Calu3 (cell line): ENCODE data around the gene WNK2. TPM values are rescaled to one million over a fixed set of nuclear protein-coding genes. Genes with fewer than 3 reads are reported as not detected.

Source experiments
- BruUV-seq: library from RNA; stranded (reverse); fragments of 400-500 nt; replicated peaks from 2 replicates; lab custom pipeline; 2021; lab: Mats Ljungman, UMichigan
- CTCF ChIA-PET: fragments of 300-600 bp; sonication (Branson Sonifier 250); formaldehyde crosslinking; loops from one replicate; lab custom pipeline; 2022; ENCODE audit warnings: antibody characterized with exemption; lab: Charles Lee
- DNase-seq: peaks from one replicate; pipeline ENCODE4 v3.0.0; 2022
- H3K27ac Mint-ChIP-seq: one replicate; pipeline ENCODE4 v1.8.0; 2022; ENCODE audit warnings: mixed read lengths; ENCODE audit not compliant: unreplicated experiment
- H3K27me3 Mint-ChIP-seq: one replicate; pipeline ENCODE4 v1.8.0; 2022; ENCODE audit warnings: mixed read lengths; ENCODE audit not compliant: unreplicated experiment
- H3K36me3 Mint-ChIP-seq: one replicate; pipeline ENCODE4 v1.8.0; 2022; ENCODE audit warnings: mild to moderate bottlenecking, moderate library complexity, mixed read lengths; ENCODE audit not compliant: insufficient read depth, unreplicated experiment
- H3K4me1 Mint-ChIP-seq: one replicate; pipeline ENCODE4 v1.8.0; 2022; ENCODE audit warnings: mild to moderate bottlenecking, low read depth, mixed read lengths; ENCODE audit not compliant: unreplicated experiment
- H3K4me3 Mint-ChIP-seq: one replicate; pipeline ENCODE4 v1.8.0; 2022; ENCODE audit warnings: mild to moderate bottlenecking, low read depth, moderate library complexity, mixed read lengths; ENCODE audit not compliant: unreplicated experiment
- H3K9me3 Mint-ChIP-seq: one replicate; pipeline ENCODE4 v1.8.0; 2022; ENCODE audit warnings: low read depth, mixed read lengths; ENCODE audit not compliant: unreplicated experiment
- CTCF ChIP-seq: fragments of 200-600 bp; IDR thresholded peaks from one replicate; pipeline ENCODE4 v1.8.0; 2022; ENCODE audit warnings: antibody characterized with exemption; ENCODE audit not compliant: unreplicated experiment
- intact Hi-C: fragments of 100-400 bp; cut with micrococcal nuclease; formaldehyde crosslinking; loops from one replicate; pipeline ENCODE4 v1.10.0; 2022; ENCODE audit not compliant: unreplicated experiment
- total RNA-seq: library from RNA; stranded (reverse); gene quantifications from 2 replicates; pipeline ENCODE4 v1.2.3, GENCODE V29; 2022

The WNK2 gene
- total RNA-seq, 1 experiment from 2014 or later = 85.7 TPM

- no peak overlapping the region for H3K4me3 Mint-ChIP-seq
- intact Hi-C loops = no loop called here
- H3K9me3 Mint-ChIP-seq = peaks cover under 1% of the 10 kb centered on the region
- CTCF ChIA-PET = no interaction called here
- H3K4me1 Mint-ChIP-seq = no peaks in the 10 kb centered on the region
- no peaks in the 10 kb centered on the region for H3K27me3 Mint-ChIP-seq
- BruUV-seq = no TSS peak
- DNase-seq = no peak
- no peak overlapping the region for H3K27ac Mint-ChIP-seq
- TF ChIP-seq CTCF = no peak
- H3K36me3 Mint-ChIP-seq = peaks cover 12% of the 10 kb centered on the region
These were observed 93.0 kb downstream of the WNK2 start for GRCh38 chr9:93276973-93277372.

GRCh38 chr9:93278144-93278543, 94.2 kb downstream of the WNK2 start:
- DNase-seq = no peak
- Mint-ChIP-seq H3K4me1 (no peaks in the 10 kb centered on the region), H3K27ac (no peak overlapping the region), H3K4me3 (no peak overlapping the region), H3K27me3 (no peaks in the 10 kb centered on the region), H3K9me3 (peaks cover 6% of the 10 kb centered on the region), H3K36me3 (peaks cover 10% of the 10 kb centered on the region)
- TF ChIP-seq CTCF = no peak
- no TSS peak for BruUV-seq
- intact Hi-C loops = no loop called here
- CTCF ChIA-PET = no interaction called here

GRCh38 chr9:93280661-93281259, 96.8 kb downstream of the WNK2 start:
- H3K27me3 Mint-ChIP-seq = no peaks in the 10 kb centered on the region

GRCh38 chr9:93286252-93287188, 102.6 kb downstream of the WNK2 start:
- Mint-ChIP-seq H3K27me3 (no peaks in the 10 kb centered on the region), H3K4me1 (peaks cover 15% of the 10 kb centered on the region), H3K9me3 (peaks cover 6% of the 10 kb centered on the region), H3K4me3 (no peak overlapping the region), H3K36me3 (peaks cover 21% of the 10 kb centered on the region), H3K27ac (peak overlapping the region; percentile 80)
- BruUV-seq = no TSS peak
- TF ChIP-seq CTCF = no peak
- CTCF ChIA-PET = interaction anchor here (1.1 kb wide), 1 partner anchor 16 kb away, joined by 3 read pairs; no protein-coding TSS in a partner anchor
- DNase-seq = no peak
- intact Hi-C loops = no loop called here

More at GRCh38 chr9:93280661-93281259, 96.8 kb downstream of the WNK2 start:
- no peaks in the 10 kb centered on the region for H3K4me1 Mint-ChIP-seq
- H3K36me3 Mint-ChIP-seq = peaks cover 7% of the 10 kb centered on the region
- BruUV-seq = no TSS peak
- peaks cover 6% of the 10 kb centered on the region for H3K9me3 Mint-ChIP-seq
- CTCF ChIA-PET = no interaction called here
- H3K4me3 Mint-ChIP-seq = no peak overlapping the region
- DNase-seq = no peak
- no peak for TF ChIP-seq CTCF
- intact Hi-C loops = no loop called here
- no peak overlapping the region for H3K27ac Mint-ChIP-seq
